Transverse colon (tissue), 4 donors: ENCODE data around the gene MILR1. TPM values are rescaled to one million over a fixed set of nuclear protein-coding genes. Genes with fewer than 3 reads are reported as not detected.

ENCODE experiments used
- DNase-seq: peaks from one replicate; pipeline ENCODE4 v3.0.0-alpha.2; 2019
- H3K27ac ChIP-seq, 4 donors: fragments of 200-600 bp; sonication (generic); 2 replicates each; pipeline ENCODE4 v1.5.1; 2016 to 2018; ENCODE audit warnings: inconsistent platforms in 4 of 4
- H3K27me3 ChIP-seq: fragments of 200-600 bp; sonication (generic); 2 replicates; pipeline ENCODE4 v1.5.1; 2017; ENCODE audit warnings: inconsistent platforms
- H3K36me3 ChIP-seq, 4 donors: fragments of 200-600 bp; sonication (generic); 2 replicates each; pipeline ENCODE4 v1.5.1; 2017 to 2019; ENCODE audit warnings: inconsistent platforms in 4 of 4
- H3K4me1 ChIP-seq, 4 donors: fragments of 200-600 bp; sonication (generic); 2 replicates each; pipeline ENCODE4 v1.5.1; 2017 to 2020; ENCODE audit warnings: inconsistent platforms in 4 of 4
- H3K4me3 ChIP-seq, 4 donors: fragments of 200-600 bp; sonication (generic); 1 replicate in 1 of 4; 2 replicates in 3 of 4; pipeline versions ENCODE4 v1.5.1 to v1.6.1; 2017 to 2019; ENCODE audit warnings: inconsistent platforms in 4 of 4
- H3K9me3 ChIP-seq, 2 donors: fragments of 200-600 bp; sonication (generic); 2 replicates each; pipeline ENCODE4 v1.5.1; 2017 to 2019; ENCODE audit warnings: inconsistent platforms in 2 of 2
- EP300 ChIP-seq: sonication (generic); formaldehyde crosslinking; IDR thresholded peaks from one replicate; pipeline ENCODE4 v1.6.1; 2017; ENCODE audit warnings: antibody characterized with exemption, low read depth
- POLR2A ChIP-seq: fragments of 450-650 bp; IDR thresholded peaks from one replicate; pipeline ENCODE4 v1.6.1; 2016; ENCODE audit warnings: antibody characterized with exemption, mild to moderate bottlenecking, moderate library complexity
- POLR2AphosphoS5 ChIP-seq, 3 donors: sonication (generic); formaldehyde crosslinking; IDR thresholded peaks; one replicate each; pipeline ENCODE4 v1.6.1; 2016; ENCODE audit warnings: antibody characterized with exemption in 3 of 3
- WGBS, 2 donors: methylation state at CpG; one replicate each; pipeline ENCODE4 v1.1.5; 2018; ENCODE audit warnings: low coverage in 1 of 2; 5-methylcytosine and 5-hydroxymethylcytosine counted together
- in situ Hi-C, 4 donors: fragments of 200-750 bp; cut with MboI; loops; one replicate each; pipeline versions ENCODE4 v1.15.0 to v1.15.1; 2017; ENCODE audit warnings: low sequenced_read_pairs in 3 of 4, low pct_ligation_motif_present in 1 of 4, low pct_unique_long_range_greater_than_20kb in 1 of 4
- intact Hi-C: fragments of 100-400 bp; cut with DNase I; formaldehyde crosslinking; loops from one replicate; pipeline ENCODE4 v1.15.1; 2023; ENCODE audit warnings: low total_unique reads
- total RNA-seq, 4 donors: library from RNA; depleted of rRNA; stranded (reverse); fragments of >200 nt; gene quantifications; one replicate each; pipeline ENCODE4 v1.1.0, GENCODE V29; 2016
- TF ChIP-seq, protein P1 (sequence below), 5 experiments: fragments of 200-600 bp in 3 of 5; fragments of 450-650 bp in 2 of 5; sonication (generic) in 3 of 5; IDR thresholded peaks; 1 replicate in 2 of 5; 2 replicates in 3 of 5; pipeline ENCODE4 v1.5.1; 2016 to 2017; ENCODE audit warnings: antibody characterized with exemption in 5 of 5, inconsistent platforms in 3 of 5, mild to moderate bottlenecking in 2 of 5, moderate library complexity in 1 of 5

The MILR1 gene
- total RNA-seq, 4 donors from 2014 or later: 1.4 to 2.3 TPM; not detected in 2

DNA sequence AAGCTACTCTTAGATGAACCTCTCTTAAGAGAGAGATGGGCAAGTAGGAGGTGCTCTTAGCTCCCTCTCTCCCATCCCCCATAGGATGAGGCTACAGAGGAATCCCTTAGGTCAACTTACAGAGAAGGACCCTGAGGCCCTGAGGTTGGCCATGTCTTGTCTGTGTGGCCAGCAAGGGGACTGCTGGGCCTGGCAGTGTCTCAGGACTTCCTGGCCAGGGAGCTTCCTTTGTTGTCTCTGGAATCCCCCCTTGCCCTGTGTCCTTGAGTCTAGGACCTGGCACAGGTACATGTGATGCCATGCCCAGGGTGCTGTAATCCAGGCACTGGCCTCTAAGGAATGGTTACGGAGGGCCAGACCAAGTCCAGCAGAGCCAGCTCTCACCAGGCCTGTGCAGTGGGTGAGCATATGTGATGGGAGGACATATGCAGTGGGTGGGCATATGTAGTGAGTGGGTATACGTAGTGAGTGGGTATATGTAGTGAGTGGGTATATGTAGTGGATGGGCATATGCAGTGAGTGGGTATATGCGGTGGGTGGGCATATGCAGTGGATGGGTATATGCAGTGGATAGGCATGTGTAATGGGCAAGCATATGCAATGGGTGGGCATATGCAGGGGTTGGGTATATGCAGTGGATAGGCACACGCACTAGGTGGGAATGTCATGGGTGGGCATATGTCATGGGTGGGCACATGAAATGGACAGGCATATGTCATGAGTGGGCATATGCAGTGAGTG lies 38.0 kb upstream of the MILR1 start:
- H3K27ac ChIP-seq: peak overlapping the region in 2 of 4 donors; percentile 52 to 56
- no peak overlapping the region for H3K4me3 ChIP-seq
- DNase-seq: no peak
- intact Hi-C loops (no loop called here), in situ Hi-C loops (loop anchor here in 1 of 4 donors (10.0 kb wide), 1 partner anchor 86 kb away; no protein-coding TSS in a partner anchor)
- WGBS, 2 donors: 87 to 95% methylated on average over 2 to 4 of the region's 4 CpGs
- TF ChIP-seq EP300 (no peak), POLR2A (no peak), POLR2AphosphoS5 (IDR thresholded peaks at IDR 0.05) (no peak)
- TF ChIP-seq, protein P1, sequence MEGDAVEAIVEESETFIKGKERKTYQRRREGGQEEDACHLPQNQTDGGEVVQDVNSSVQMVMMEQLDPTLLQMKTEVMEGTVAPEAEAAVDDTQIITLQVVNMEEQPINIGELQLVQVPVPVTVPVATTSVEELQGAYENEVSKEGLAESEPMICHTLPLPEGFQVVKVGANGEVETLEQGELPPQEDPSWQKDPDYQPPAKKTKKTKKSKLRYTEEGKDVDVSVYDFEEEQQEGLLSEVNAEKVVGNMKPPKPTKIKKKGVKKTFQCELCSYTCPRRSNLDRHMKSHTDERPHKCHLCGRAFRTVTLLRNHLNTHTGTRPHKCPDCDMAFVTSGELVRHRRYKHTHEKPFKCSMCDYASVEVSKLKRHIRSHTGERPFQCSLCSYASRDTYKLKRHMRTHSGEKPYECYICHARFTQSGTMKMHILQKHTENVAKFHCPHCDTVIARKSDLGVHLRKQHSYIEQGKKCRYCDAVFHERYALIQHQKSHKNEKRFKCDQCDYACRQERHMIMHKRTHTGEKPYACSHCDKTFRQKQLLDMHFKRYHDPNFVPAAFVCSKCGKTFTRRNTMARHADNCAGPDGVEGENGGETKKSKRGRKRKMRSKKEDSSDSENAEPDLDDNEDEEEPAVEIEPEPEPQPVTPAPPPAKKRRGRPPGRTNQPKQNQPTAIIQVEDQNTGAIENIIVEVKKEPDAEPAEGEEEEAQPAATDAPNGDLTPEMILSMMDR (IDR thresholded peaks at IDR 0.05): no peak
- no peaks in the 10 kb centered on the region for H3K27me3 ChIP-seq
- H3K4me1 ChIP-seq: peaks cover 0 to 2% (median 0%) of the 10 kb centered on the region in 4 donors
- H3K9me3 ChIP-seq: no peaks in the 10 kb centered on the region
- no peaks in the 10 kb centered on the region for H3K36me3 ChIP-seq

DNA sequence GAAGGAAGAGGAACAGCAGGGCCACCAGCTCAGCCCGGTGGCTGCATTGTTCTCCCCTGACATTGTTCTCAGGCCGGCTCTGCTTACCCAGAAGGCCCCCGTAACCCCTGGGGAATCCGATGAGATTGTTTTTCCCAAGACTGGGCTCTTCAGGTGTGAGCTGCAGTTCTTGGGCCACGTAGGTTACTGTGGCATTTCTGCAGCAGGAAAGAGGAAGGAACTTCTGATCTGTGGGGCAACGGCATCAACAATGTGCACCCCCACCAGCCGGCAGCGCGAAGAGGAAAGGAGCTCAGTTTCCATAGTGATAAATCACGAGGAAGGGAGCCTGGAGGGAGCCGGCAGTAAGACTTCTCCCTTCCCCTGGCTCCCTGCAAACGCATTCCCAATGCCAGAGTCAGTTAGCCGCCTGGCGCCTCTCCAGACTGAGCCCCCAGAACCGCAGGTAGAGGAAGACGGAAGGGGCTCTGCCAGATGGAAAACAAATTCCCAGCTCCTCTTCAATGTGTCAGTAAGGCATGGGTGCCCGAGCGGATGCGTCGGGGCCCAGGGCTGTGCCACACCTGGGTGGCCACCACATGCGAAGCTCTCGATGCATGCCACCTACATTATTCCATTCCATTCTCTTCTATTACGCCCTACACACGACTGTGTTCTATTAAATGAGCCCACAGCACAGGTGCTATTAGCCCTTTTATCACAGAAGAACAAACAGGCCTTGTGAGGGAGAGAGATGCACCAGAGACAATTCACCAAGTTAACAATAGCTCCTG lies 36.7 kb upstream of the MILR1 start:
- H3K4me1 ChIP-seq: peaks cover 0 to 2% (median 0%) of the 10 kb centered on the region in 4 donors
- peak overlapping the region; percentile 47 to 69 (median 54) for H3K27ac ChIP-seq
- no peaks in the 10 kb centered on the region for H3K36me3 ChIP-seq
- intact Hi-C loops (no loop called here), in situ Hi-C loops (loop anchor here in 1 of 4 donors (10.0 kb wide), 1 partner anchor 87 kb away; no protein-coding TSS in a partner anchor)
- peak; percentile 41 for DNase-seq
- no peaks in the 10 kb centered on the region for H3K27me3 ChIP-seq
- H3K4me3 ChIP-seq: peak overlapping the region in 1 of 4 donors; percentile 23
- TF ChIP-seq, protein P1 (IDR thresholded peaks at IDR 0.05): no peak
- TF ChIP-seq POLR2A: no peak
- no peak for TF ChIP-seq EP300
- no peak for TF ChIP-seq POLR2AphosphoS5 (IDR thresholded peaks at IDR 0.05)
- WGBS, 2 donors: 51% methylated on average over 24 of the region's 24 CpGs; no CpG with 5 or more reads in 1 of the 2 donors
- H3K9me3 ChIP-seq: no peaks in the 10 kb centered on the region

DNA sequence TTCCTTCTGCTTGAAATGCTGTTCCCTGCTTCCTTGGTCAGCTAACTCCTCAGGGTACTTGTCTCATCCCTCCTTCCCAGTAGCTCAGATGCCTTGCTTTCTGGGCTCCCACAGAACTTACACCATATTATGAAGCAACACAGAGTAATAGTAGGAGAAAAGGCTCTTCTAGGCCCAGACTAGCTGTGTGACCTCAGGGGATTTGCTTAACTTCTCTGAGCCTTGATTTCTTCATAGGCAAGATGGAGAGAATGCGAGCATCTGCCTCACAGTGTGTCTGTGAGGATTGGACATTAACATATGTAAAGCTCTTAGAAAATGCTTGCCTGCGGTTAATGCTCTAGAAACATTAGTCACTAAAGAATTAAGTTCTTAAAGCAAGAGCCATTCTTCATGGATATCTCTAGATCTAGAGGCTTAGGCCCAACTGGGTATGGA lies 36.0 kb upstream of the MILR1 start:
- no peak for DNase-seq
- intact Hi-C loops: no loop called here
- WGBS, 2 donors: 94 to 100% methylated on average over 2 of the region's 2 CpGs
- Histone ChIP-seq H3K27me3 (no peaks in the 10 kb centered on the region), H3K4me3 (no peak overlapping the region), H3K4me1 (peaks cover 0 to 2% (median 0%) of the 10 kb centered on the region in 4 donors), H3K36me3 (no peaks in the 10 kb centered on the region), H3K9me3 (no peaks in the 10 kb centered on the region), H3K27ac (peak overlapping the region; percentile 47 to 69 (median 54))
- TF ChIP-seq POLR2A (no peak), POLR2AphosphoS5 (IDR thresholded peaks at IDR 0.05) (no peak)
- in situ Hi-C loops: loop anchor here in 1 of 4 donors (10.0 kb wide), 1 partner anchor 88 kb away; no protein-coding TSS in a partner anchor

DNA sequence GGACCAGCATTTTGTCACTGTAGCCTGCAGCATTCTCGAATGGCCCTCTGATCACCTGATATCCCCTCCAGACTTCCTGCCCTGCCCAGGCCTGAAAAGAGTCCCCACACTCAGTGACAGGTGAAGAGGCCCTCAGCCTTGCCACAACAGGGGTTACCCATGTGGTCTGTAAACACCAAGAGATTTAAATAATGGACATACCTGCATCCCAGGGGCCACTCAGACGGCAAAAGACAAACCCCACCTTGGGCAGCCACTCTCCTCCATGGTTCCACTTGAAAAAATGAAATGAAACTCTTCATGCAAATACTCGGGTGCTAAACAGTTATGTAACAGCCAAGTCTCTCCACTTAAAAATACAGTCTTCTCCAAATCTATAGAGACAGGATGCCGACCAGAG lies 35.4 kb upstream of the MILR1 start:
- peak; percentile 40 for DNase-seq
- 36 to 67% methylated on average over 2 to 4 of the region's 4 CpGs for WGBS, 2 donors
- H3K27me3 ChIP-seq: no peaks in the 10 kb centered on the region
- in situ Hi-C loops: loop anchor here in 1 of 4 donors (10.0 kb wide), 1 partner anchor 89 kb away; no protein-coding TSS in a partner anchor
- no peaks in the 10 kb centered on the region for H3K36me3 ChIP-seq
- intact Hi-C loops: no loop called here
- peaks cover 0 to 2% (median 0%) of the 10 kb centered on the region in 4 donors for H3K4me1 ChIP-seq
- H3K9me3 ChIP-seq: no peaks in the 10 kb centered on the region
- no peak overlapping the region for H3K4me3 ChIP-seq
- no peak for TF ChIP-seq EP300
- TF ChIP-seq POLR2A: no peak
- TF ChIP-seq, protein P1 (IDR thresholded peaks at IDR 0.05): no peak
- no peak for TF ChIP-seq POLR2AphosphoS5 (IDR thresholded peaks at IDR 0.05)
- peak overlapping the region; percentile 47 to 69 (median 54) for H3K27ac ChIP-seq
